HG03520 (cell line): ENCODE measurements around the gene TMEM74B.

Experiments used
- ATAC-seq: cut with Tn5 transposase; IDR thresholded peaks from one replicate; pipeline ENCODE4 v1.9.1; 2021; ENCODE audit warnings: mild to moderate bottlenecking, moderate library complexity; ENCODE audit not compliant: unreplicated experiment

TMEM74B gene

GRCh38 chr20:1183153-1183552, 1.6 kb downstream of the TMEM74B start:
- ATAC-seq = no peak

- no peak for ATAC-seq
Measured at GRCh38 chr20:1182106-1182505, 2.7 kb downstream of the TMEM74B start.

GRCh38 chr20:1180949-1181348, 3.8 kb downstream of the TMEM74B start:
- no peak for ATAC-seq

- no peak for ATAC-seq
Measured at GRCh38 chr20:1178623-1179022, 6.2 kb downstream of the TMEM74B start.

GRCh38 chr20:1178103-1178502, 6.7 kb downstream of the TMEM74B start:
- no peak for ATAC-seq

- ATAC-seq = no peak
Measured at GRCh38 chr20:1177680-1178079, 7.1 kb downstream of the TMEM74B start.

- ATAC-seq = no peak
Measured at GRCh38 chr20:1174787-1175186, 10.0 kb downstream of the TMEM74B start.

GRCh38 chr20:1173698-1174097, 11.1 kb downstream of the TMEM74B start:
- no peak for ATAC-seq

- ATAC-seq = no peak
Measured at GRCh38 chr20:1171461-1172093, 13.2 kb downstream of the TMEM74B start.

- ATAC-seq = no peak
Measured at GRCh38 chr20:1169224-1169623, 15.6 kb downstream of the TMEM74B start.

- no peak for ATAC-seq
Measured at GRCh38 chr20:1166948-1167720, 17.6 kb downstream of the TMEM74B start.

GRCh38 chr20:1165941-1166340, 18.8 kb downstream of the TMEM74B start:
- no peak for ATAC-seq

- no peak for ATAC-seq
Measured at GRCh38 chr20:1165521-1165920, 19.3 kb downstream of the TMEM74B start.

GRCh38 chr20:1164871-1165270, 19.9 kb downstream of the TMEM74B start:
- ATAC-seq = no peak

- ATAC-seq = no peak
Measured at GRCh38 chr20:1163653-1164052, 21.1 kb downstream of the TMEM74B start.

GRCh38 chr20:1163105-1163504, 21.7 kb downstream of the TMEM74B start:
- no peak for ATAC-seq

- ATAC-seq = no peak
Measured at GRCh38 chr20:1160991-1161390, 23.8 kb downstream of the TMEM74B start.

GRCh38 chr20:1160496-1160895, 24.3 kb downstream of the TMEM74B start:
- ATAC-seq = no peak

GRCh38 chr20:1155342-1155741, 29.4 kb downstream of the TMEM74B start:
- no peak for ATAC-seq

- ATAC-seq = no peak
Measured at GRCh38 chr20:1154691-1155090, 30.1 kb downstream of the TMEM74B start.

- ATAC-seq = no peak
Measured at GRCh38 chr20:1154226-1154625, 30.6 kb downstream of the TMEM74B start.

- ATAC-seq = no peak
Measured at GRCh38 chr20:1150968-1151367, 33.8 kb downstream of the TMEM74B start.

GRCh38 chr20:1150218-1150617, 34.6 kb downstream of the TMEM74B start:
- no peak for ATAC-seq
